ENCODE measurements around the gene COX15. TPM values are rescaled to one million over a fixed set of nuclear protein-coding genes. Genes with fewer than 3 reads are reported as not detected.

The COX15 gene
- total RNA-seq, 1 experiment from 2014 or later = 41.4 TPM

DNA sequence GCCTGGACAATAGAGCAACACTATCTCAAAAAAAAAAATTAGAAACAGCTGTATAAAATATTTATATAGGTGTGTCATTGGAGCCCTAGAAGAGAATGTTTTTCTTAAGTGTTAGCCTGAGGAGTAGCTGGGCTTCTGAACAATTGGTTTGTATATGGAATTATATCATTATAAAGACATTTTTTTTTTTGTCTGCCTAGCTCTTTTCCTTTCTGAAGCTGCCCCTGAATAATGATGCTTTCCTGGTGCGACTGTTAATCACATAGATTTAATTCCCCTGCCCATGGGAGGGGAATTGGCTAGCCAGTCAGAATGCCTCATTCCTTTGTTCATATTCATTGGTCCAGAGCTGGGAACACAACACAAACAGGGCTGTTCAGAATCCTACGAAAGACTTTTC is 36.6 kb upstream of the COX15 start (continued):
- TF ChIP-seq, protein P1, sequence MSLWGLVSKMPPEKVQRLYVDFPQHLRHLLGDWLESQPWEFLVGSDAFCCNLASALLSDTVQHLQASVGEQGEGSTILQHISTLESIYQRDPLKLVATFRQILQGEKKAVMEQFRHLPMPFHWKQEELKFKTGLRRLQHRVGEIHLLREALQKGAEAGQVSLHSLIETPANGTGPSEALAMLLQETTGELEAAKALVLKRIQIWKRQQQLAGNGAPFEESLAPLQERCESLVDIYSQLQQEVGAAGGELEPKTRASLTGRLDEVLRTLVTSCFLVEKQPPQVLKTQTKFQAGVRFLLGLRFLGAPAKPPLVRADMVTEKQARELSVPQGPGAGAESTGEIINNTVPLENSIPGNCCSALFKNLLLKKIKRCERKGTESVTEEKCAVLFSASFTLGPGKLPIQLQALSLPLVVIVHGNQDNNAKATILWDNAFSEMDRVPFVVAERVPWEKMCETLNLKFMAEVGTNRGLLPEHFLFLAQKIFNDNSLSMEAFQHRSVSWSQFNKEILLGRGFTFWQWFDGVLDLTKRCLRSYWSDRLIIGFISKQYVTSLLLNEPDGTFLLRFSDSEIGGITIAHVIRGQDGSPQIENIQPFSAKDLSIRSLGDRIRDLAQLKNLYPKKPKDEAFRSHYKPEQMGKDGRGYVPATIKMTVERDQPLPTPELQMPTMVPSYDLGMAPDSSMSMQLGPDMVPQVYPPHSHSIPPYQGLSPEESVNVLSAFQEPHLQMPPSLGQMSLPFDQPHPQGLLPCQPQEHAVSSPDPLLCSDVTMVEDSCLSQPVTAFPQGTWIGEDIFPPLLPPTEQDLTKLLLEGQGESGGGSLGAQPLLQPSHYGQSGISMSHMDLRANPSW (CRISPR knock-in tag; conservative IDR thresholded peaks at IDR 0.05; ENCODE audit: low read depth) = no peak

DNA sequence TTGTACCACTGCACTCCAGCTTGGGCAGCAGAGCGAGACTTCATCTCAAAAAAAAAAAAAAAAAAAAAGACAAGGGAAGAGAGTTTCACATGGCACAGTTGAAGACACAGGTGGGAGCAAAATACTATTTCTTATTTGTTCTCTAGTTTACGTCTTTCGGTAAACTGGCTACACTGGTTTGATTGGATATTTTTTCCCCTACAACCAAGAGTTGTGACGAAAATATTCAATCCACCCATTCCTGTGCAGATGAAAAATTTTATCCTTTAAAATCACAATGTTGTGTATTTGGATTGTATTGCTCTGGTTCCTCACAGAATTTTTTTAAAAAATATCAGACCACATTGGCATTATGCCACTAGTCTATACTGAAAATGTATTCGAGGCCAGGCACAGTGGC is 36.0 kb upstream of the COX15 start:
- no peaks in the 10 kb centered on the region for H3K4me1 Mint-ChIP-seq
- H3K27ac Mint-ChIP-seq = no peak overlapping the region
- H3K4me3 Mint-ChIP-seq = no peak overlapping the region
- ATAC-seq (no peak), DNase-seq (ENCODE audit: low spot score) (no peak)
- peaks cover 7% of the 10 kb centered on the region; the same call in 1 of the 2 replicates for H3K9me3 Mint-ChIP-seq
- TF ChIP-seq MXD4 (CRISPR knock-in tag; IDR thresholded peaks at IDR 0.05; ENCODE audit: borderline replicate concordance) (no peak), GTF2I (CRISPR knock-in tag; conservative IDR thresholded peaks at IDR 0.05) (no peak), SP1 (CRISPR knock-in tag; conservative IDR thresholded peaks at IDR 0.05) (no peak), ZNF416 (CRISPR knock-in tag; IDR thresholded peaks at IDR 0.05) (no peak), NR1H2 (CRISPR knock-in tag; IDR thresholded peaks at IDR 0.05) (no peak), TEAD1 (CRISPR knock-in tag; IDR thresholded peaks at IDR 0.05) (no peak)
- TF ChIP-seq, protein P2, sequence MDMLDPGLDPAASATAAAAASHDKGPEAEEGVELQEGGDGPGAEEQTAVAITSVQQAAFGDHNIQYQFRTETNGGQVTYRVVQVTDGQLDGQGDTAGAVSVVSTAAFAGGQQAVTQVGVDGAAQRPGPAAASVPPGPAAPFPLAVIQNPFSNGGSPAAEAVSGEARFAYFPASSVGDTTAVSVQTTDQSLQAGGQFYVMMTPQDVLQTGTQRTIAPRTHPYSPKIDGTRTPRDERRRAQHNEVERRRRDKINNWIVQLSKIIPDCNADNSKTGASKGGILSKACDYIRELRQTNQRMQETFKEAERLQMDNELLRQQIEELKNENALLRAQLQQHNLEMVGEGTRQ (CRISPR knock-in tag; IDR thresholded peaks at IDR 0.05) = no peak
- TF ChIP-seq, protein P3, sequence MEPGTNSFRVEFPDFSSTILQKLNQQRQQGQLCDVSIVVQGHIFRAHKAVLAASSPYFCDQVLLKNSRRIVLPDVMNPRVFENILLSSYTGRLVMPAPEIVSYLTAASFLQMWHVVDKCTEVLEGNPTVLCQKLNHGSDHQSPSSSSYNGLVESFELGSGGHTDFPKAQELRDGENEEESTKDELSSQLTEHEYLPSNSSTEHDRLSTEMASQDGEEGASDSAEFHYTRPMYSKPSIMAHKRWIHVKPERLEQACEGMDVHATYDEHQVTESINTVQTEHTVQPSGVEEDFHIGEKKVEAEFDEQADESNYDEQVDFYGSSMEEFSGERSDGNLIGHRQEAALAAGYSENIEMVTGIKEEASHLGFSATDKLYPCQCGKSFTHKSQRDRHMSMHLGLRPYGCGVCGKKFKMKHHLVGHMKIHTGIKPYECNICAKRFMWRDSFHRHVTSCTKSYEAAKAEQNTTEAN (CRISPR knock-in tag; IDR thresholded peaks at IDR 0.05) = no peak
- POLR2A ChIA-PET = interaction anchor here (0.6 kb wide), 1 partner anchor 48 kb away, joined by 4 read pairs; no protein-coding TSS in a partner anchor
- H3K27me3 Mint-ChIP-seq (ENCODE audit: low read depth) = no peaks in the 10 kb centered on the region
- CTCF ChIA-PET = no interaction called here
- H3K36me3 Mint-ChIP-seq = no peaks in the 10 kb centered on the region

DNA sequence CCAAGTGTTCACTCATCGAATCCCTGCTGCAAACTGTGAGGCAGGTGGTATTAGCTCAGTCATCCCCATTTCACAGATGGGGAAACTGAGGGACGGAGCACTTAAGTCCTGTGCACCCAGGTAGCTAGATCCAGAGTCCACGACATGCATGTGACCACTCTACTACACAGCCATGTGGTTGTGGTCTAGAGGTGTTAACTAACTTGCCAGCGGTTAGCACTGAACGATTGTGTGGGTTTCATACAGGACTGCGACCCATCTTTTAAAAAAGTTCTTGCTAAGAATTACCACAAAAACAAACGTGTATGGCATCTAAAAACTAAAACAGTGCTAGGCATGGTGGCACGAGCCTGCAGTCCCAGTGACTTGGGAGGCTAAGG is 34.4 kb upstream of the COX15 start:
- peaks cover 7% of the 10 kb centered on the region for H3K9me3 Mint-ChIP-seq
- ChIA-PET POLR2A (no interaction called here), CTCF (no interaction called here)
- ATAC-seq = no peak
- no peak overlapping the region for H3K27ac Mint-ChIP-seq
- no peaks in the 10 kb centered on the region for H3K27me3 Mint-ChIP-seq (ENCODE audit: low read depth)
- TF ChIP-seq SMAD4 (CRISPR knock-in tag; IDR thresholded peaks at IDR 0.05) (no peak), ZNF138 (CRISPR knock-in tag; conservative IDR thresholded peaks at IDR 0.05) (no peak), KAT7 (CRISPR knock-in tag; IDR thresholded peaks at IDR 0.05; ENCODE audit: borderline replicate concordance) (no peak)
- no peaks in the 10 kb centered on the region for H3K4me1 Mint-ChIP-seq
- no peak for DNase-seq (ENCODE audit: low spot score)
- H3K36me3 Mint-ChIP-seq = no peaks in the 10 kb centered on the region
- H3K4me3 Mint-ChIP-seq = no peak overlapping the region

DNA sequence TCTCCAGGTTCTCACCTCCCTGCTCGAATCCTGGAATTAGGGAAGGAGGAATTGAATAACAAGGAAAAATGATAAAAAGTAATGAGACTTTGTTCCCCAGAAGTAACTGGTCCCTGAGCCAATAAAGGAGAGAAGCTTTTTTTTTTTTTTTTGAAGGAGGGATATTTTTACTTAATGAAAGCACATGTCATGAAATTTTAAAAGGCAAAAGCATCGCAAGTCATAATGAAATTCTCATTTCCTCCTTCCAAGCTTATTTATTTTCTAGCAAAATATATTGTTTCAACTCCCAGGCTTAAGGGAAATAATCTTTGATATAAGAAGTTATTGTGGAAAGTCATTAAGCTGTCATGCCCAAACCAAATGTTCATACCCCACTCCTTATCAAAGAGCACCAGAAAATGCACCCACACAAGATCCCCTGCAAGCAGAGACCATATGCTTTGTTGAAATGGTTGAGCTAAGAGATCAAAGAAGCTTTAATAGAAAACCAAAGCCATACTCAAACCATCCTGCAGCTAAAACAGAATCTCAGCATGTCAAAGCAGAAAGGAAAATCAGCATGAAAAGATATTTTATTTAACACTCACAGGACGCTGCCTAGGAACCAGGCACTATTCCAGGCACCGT is 33.9 kb upstream of the COX15 start:
- H3K9me3 Mint-ChIP-seq = peaks cover 7% of the 10 kb centered on the region
- no peaks in the 10 kb centered on the region for H3K4me1 Mint-ChIP-seq
- DNase-seq (ENCODE audit: low spot score) (no peak), ATAC-seq (no peak)
- H3K27me3 Mint-ChIP-seq (ENCODE audit: low read depth) = no peaks in the 10 kb centered on the region
- H3K27ac Mint-ChIP-seq = no peak overlapping the region; the same call in 1 of the 2 replicates
- ChIA-PET CTCF (no interaction called here), POLR2A (no interaction called here)
- H3K4me3 Mint-ChIP-seq = no peak overlapping the region
- H3K36me3 Mint-ChIP-seq = no peaks in the 10 kb centered on the region
- TF ChIP-seq, protein P1 (CRISPR knock-in tag; conservative IDR thresholded peaks at IDR 0.05; ENCODE audit: low read depth) = no peak
- TF ChIP-seq, protein P4, sequence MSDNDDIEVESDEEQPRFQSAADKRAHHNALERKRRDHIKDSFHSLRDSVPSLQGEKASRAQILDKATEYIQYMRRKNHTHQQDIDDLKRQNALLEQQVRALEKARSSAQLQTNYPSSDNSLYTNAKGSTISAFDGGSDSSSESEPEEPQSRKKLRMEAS (CRISPR knock-in tag; IDR thresholded peaks at IDR 0.05) = no peak
- TF ChIP-seq, protein P5, sequence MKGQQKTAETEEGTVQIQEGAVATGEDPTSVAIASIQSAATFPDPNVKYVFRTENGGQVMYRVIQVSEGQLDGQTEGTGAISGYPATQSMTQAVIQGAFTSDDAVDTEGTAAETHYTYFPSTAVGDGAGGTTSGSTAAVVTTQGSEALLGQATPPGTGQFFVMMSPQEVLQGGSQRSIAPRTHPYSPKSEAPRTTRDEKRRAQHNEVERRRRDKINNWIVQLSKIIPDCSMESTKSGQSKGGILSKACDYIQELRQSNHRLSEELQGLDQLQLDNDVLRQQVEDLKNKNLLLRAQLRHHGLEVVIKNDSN (CRISPR knock-in tag; IDR thresholded peaks at IDR 0.05) = no peak
- TF ChIP-seq FOXJ3 (CRISPR knock-in tag; IDR thresholded peaks at IDR 0.05; ENCODE audit: borderline replicate concordance) (no peak), TEAD4 (CRISPR knock-in tag; IDR thresholded peaks at IDR 0.05) (no peak)
- TF ChIP-seq, protein P6, sequence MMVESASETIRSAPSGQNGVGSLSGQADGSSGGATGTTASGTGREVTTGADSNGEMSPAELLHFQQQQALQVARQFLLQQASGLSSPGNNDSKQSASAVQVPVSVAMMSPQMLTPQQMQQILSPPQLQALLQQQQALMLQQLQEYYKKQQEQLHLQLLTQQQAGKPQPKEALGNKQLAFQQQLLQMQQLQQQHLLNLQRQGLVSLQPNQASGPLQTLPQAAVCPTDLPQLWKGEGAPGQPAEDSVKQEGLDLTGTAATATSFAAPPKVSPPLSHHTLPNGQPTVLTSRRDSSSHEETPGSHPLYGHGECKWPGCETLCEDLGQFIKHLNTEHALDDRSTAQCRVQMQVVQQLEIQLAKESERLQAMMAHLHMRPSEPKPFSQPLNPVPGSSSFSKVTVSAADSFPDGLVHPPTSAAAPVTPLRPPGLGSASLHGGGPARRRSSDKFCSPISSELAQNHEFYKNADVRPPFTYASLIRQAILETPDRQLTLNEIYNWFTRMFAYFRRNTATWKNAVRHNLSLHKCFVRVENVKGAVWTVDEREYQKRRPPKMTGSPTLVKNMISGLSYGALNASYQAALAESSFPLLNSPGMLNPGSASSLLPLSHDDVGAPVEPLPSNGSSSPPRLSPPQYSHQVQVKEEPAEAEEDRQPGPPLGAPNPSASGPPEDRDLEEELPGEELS (CRISPR knock-in tag; IDR thresholded peaks at IDR 0.05) = no peak
- TF ChIP-seq, protein P3 (CRISPR knock-in tag; IDR thresholded peaks at IDR 0.05) = no peak
